ENCODE data around the gene NPC1L1. TPM values are rescaled to one million over a fixed set of nuclear protein-coding genes. Genes with fewer than 3 reads are reported as not detected.

NPC1L1 gene
- total and polyA plus RNA-seq, 2 of the 13 experiments (the other 11 are each of a cell fraction or from before 2014, with no cell fraction given): 4.8 to 14.5 TPM

DNA sequence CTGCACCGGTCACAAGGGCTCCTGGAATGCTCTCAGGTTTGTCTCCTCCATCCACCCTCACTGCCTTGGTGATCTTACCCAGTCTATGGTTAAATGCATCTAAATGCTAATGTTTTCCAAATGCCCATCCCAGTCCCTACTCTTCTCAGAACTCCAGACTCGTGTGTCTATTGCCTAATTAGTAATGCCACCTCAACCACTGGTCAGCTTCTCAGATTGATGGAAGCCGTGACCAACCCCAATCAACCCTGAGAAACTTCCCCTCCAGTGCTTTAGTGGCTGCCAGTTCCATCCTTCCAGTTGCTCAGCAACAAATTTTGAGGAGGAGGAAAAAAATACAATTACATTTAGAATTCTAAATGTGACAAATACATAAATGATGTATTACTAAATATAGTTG lies 69.3 kb downstream of the NPC1L1 start (continued):
- TF ChIP-seq, protein P1, sequence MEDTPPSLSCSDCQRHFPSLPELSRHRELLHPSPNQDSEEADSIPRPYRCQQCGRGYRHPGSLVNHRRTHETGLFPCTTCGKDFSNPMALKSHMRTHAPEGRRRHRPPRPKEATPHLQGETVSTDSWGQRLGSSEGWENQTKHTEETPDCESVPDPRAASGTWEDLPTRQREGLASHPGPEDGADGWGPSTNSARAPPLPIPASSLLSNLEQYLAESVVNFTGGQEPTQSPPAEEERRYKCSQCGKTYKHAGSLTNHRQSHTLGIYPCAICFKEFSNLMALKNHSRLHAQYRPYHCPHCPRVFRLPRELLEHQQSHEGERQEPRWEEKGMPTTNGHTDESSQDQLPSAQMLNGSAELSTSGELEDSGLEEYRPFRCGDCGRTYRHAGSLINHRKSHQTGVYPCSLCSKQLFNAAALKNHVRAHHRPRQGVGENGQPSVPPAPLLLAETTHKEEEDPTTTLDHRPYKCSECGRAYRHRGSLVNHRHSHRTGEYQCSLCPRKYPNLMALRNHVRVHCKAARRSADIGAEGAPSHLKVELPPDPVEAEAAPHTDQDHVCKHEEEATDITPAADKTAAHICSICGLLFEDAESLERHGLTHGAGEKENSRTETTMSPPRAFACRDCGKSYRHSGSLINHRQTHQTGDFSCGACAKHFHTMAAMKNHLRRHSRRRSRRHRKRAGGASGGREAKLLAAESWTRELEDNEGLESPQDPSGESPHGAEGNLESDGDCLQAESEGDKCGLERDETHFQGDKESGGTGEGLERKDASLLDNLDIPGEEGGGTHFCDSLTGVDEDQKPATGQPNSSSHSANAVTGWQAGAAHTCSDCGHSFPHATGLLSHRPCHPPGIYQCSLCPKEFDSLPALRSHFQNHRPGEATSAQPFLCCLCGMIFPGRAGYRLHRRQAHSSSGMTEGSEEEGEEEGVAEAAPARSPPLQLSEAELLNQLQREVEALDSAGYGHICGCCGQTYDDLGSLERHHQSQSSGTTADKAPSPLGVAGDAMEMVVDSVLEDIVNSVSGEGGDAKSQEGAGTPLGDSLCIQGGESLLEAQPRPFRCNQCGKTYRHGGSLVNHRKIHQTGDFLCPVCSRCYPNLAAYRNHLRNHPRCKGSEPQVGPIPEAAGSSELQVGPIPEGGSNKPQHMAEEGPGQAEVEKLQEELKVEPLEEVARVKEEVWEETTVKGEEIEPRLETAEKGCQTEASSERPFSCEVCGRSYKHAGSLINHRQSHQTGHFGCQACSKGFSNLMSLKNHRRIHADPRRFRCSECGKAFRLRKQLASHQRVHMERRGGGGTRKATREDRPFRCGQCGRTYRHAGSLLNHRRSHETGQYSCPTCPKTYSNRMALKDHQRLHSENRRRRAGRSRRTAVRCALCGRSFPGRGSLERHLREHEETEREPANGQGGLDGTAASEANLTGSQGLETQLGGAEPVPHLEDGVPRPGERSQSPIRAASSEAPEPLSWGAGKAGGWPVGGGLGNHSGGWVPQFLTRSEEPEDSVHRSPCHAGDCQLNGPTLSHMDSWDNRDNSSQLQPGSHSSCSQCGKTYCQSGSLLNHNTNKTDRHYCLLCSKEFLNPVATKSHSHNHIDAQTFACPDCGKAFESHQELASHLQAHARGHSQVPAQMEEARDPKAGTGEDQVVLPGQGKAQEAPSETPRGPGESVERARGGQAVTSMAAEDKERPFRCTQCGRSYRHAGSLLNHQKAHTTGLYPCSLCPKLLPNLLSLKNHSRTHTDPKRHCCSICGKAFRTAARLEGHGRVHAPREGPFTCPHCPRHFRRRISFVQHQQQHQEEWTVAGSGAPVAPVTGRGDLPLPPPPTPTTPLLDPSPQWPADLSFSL (CRISPR knock-in tag; IDR thresholded peaks at IDR 0.05): 0 out of 2 replicates have a peak, but pooled peaks have one; percentile 2
- TF ChIP-seq ZNF460 (CRISPR knock-in tag; IDR thresholded peaks at IDR 0.05; ENCODE audit: borderline replicate concordance): no peak

DNA sequence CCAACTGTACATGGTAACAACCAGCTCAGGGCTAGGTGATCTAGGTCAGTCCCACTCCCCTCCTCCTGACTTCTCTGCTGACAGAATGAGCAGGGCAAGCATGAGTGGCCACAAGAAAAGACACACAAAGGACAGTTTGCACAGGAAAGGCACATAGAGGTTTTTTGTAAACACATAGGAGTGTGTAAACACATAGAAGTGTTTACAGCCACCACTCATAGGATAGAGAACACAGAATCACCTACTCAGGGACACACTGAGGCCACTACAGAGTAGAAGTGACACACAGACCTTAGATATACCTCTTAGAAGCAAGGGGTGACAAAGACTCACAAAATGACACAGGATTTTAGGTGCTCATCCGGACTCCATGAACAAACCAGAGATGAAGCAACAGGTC lies 69.7 kb downstream of the NPC1L1 start:
- 67% methylated on average over 1 of the region's 1 CpG for WGBS (ENCODE audit: low lambda C conversion rate)
- peak overlapping the region; percentile 92 for H3K27ac ChIP-seq (ENCODE audit: extremely low read length, insufficient read depth, low read length)
- H3K36me3 ChIP-seq (replicated peaks in 1 of 2; ENCODE audit: control insufficient read depth in 1 of 2, insufficient read depth in 2 of 2, low read length in 2 of 2): peaks cover 17 to 42% of the 10 kb centered on the region in 2 experiments
- peak; percentile 46; the same call in 2 of the 3 replicates for ATAC-seq
- DNase-seq (ENCODE audit: low spot score): no peak
- no peaks in the 10 kb centered on the region for H3K9me3 ChIP-seq (ENCODE audit: low read length)
- H3K4me3 ChIP-seq (replicated peaks in 1 of 3; ENCODE audit: insufficient read depth in 1 of 3, low read depth in 2 of 3, low read length in 3 of 3): no peak overlapping the region
- POLR2A ChIA-PET: no interaction called here
- in situ Hi-C loops (cut with HindIII; ENCODE audit: extremely low pct_ligation_motif_present, low pct_unique_long_range_greater_than_20kb) (no loop called here), intact Hi-C loops (cut with micrococcal nuclease; ENCODE audit: unreplicated experiment) (no loop called here)
- peaks cover 79% of the 10 kb centered on the region for H3K4me1 ChIP-seq (ENCODE audit: insufficient read depth, low read length)
- no peaks in the 10 kb centered on the region for H3K27me3 ChIP-seq (ENCODE audit: control insufficient read depth in 1 of 2, insufficient read depth in 2 of 2, low read length in 2 of 2)
- H3K4me2 ChIP-seq (ENCODE audit: low read depth, low read length): peak overlapping the region; percentile 59; the same call in 1 of the 2 replicates
- no peak overlapping the region for H3K9ac ChIP-seq (ENCODE audit: insufficient read depth, low read depth, low read length)
- CTCF ChIA-PET (ENCODE audit: low intra/inter-chr PET ratio, low total read pairs): no interaction called here
- no TSS peak for BruUV-seq (replicated peaks)
- no peak overlapping the region for H2AFZ ChIP-seq (ENCODE audit: low read length)
- H4K20me1 ChIP-seq (ENCODE audit: insufficient read depth, low read length): no peaks in the 10 kb centered on the region
- no peak for FAIRE-seq
- H3K79me2 ChIP-seq (ENCODE audit: insufficient read depth, low read length): peaks cover 56% of the 10 kb centered on the region
- no peak for TF ChIP-seq ZXDC (CRISPR knock-in tag; IDR thresholded peaks at IDR 0.05)
- no peak for TF ChIP-seq ZBTB33 (CRISPR knock-in tag; IDR thresholded peaks at IDR 0.05)
- 0 out of 2 replicates have a peak, but pooled peaks have one; percentile 24 for TF ChIP-seq HDAC2 (CRISPR knock-in tag; IDR thresholded peaks at IDR 0.05)
- TF ChIP-seq, protein P2, sequence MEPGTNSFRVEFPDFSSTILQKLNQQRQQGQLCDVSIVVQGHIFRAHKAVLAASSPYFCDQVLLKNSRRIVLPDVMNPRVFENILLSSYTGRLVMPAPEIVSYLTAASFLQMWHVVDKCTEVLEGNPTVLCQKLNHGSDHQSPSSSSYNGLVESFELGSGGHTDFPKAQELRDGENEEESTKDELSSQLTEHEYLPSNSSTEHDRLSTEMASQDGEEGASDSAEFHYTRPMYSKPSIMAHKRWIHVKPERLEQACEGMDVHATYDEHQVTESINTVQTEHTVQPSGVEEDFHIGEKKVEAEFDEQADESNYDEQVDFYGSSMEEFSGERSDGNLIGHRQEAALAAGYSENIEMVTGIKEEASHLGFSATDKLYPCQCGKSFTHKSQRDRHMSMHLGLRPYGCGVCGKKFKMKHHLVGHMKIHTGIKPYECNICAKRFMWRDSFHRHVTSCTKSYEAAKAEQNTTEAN (CRISPR knock-in tag; conservative IDR thresholded peaks at IDR 0.05): 0 out of 2 replicates have a peak, but pooled peaks have one; percentile 55
- peak; percentile 77 for TF ChIP-seq FOXA3 (CRISPR knock-in tag; IDR thresholded peaks at IDR 0.05)
- no peak for TF ChIP-seq ZNF777 (CRISPR knock-in tag; IDR thresholded peaks at IDR 0.05)
- no peak for TF ChIP-seq SOX13 (IDR thresholded peaks at IDR 0.05)
- TF ChIP-seq SOX13 (CRISPR knock-in tag; conservative IDR thresholded peaks at IDR 0.05 in 1 of 2, IDR thresholded peaks at IDR 0.05 in 1 of 2): peak in 1 of 2 experiments; percentile 21; a peak in 1 of 4 replicates

Data from HepG2 (cell line).